Neuronal stem cell (in vitro differentiated cells): ENCODE data around the gene MPPED2.

ENCODE experiments used
- DNase-seq: peaks from one replicate; pipeline ENCODE4 v3.0.0-alpha.2; 2013; ENCODE audit warnings: low spot score
- H2AFZ ChIP-seq: one replicate; pipeline ENCODE4 v1.6.1; 2013; ENCODE audit warnings: mild to moderate bottlenecking, low read length, inconsistent platforms
- H2AK5ac ChIP-seq: 2 replicates; pipeline ENCODE4 v1.6.1; 2013; ENCODE audit warnings: low read depth, mild to moderate bottlenecking, inconsistent platforms, low read length, moderate library complexity, mixed read lengths
- H2BK120ac ChIP-seq: 2 replicates; pipeline ENCODE4 v1.6.1; 2013; ENCODE audit warnings: low read depth, mild to moderate bottlenecking, inconsistent platforms, low read length, moderate library complexity, mixed read lengths
- H2BK12ac ChIP-seq: one replicate; pipeline ENCODE4 v1.6.1; 2013; ENCODE audit warnings: low read length, inconsistent platforms
- H2BK15ac ChIP-seq: 2 replicates; pipeline ENCODE4 v1.6.1; 2013; ENCODE audit warnings: mild to moderate bottlenecking, low read length, inconsistent platforms, mixed read lengths
- H2BK5ac ChIP-seq: one replicate; pipeline ENCODE4 v1.6.1; 2013; ENCODE audit warnings: inconsistent platforms, mild to moderate bottlenecking, low read length, moderate library complexity
- H3K14ac ChIP-seq: one replicate; pipeline ENCODE4 v1.6.1; 2013; ENCODE audit warnings: low read length, inconsistent platforms
- H3K18ac ChIP-seq: 2 replicates; pipeline ENCODE4 v1.6.1; 2013; ENCODE audit warnings: low read length, inconsistent platforms
- H3K23ac ChIP-seq: 2 replicates; pipeline ENCODE4 v1.6.1; 2013; ENCODE audit warnings: low read depth, mild to moderate bottlenecking, mixed read lengths, low read length, inconsistent platforms; ENCODE audit not compliant: poor library complexity
- H3K27ac ChIP-seq: replicated peaks from 3 replicates; pipeline ENCODE4 v1.5.1; 2013; ENCODE audit warnings: low read length, inconsistent platforms
- H3K27me3 ChIP-seq, 3 experiments: 2 replicates each; pipeline ENCODE4 v1.6.1; 2013; ENCODE audit warnings: low read length in 3 of 3, mild to moderate bottlenecking in 2 of 3, inconsistent platforms in 1 of 3, low read depth in 1 of 3, mixed read lengths in 1 of 3, moderate library complexity in 1 of 3; ENCODE audit not compliant: control insufficient read depth in 3 of 3, insufficient read depth in 3 of 3
- H3K36me3 ChIP-seq, 2 donors: replicated peaks in 1 of 2; 2 replicates each; pipeline ENCODE4 v1.6.1; 2013; ENCODE audit warnings: low read length in 2 of 2; ENCODE audit not compliant: control insufficient read depth in 2 of 2, insufficient read depth in 2 of 2
- H3K4ac ChIP-seq: 2 replicates; pipeline ENCODE4 v1.6.1; 2013; ENCODE audit warnings: inconsistent platforms, mild to moderate bottlenecking, low read length, moderate library complexity
- H3K4me1 ChIP-seq, 2 donors: 1 replicate in 1 of 2; 2 replicates in 1 of 2; pipeline ENCODE4 v1.6.1; 2013; ENCODE audit warnings: low read length in 2 of 2, low read depth in 1 of 2; ENCODE audit not compliant: control insufficient read depth in 2 of 2, insufficient read depth in 1 of 2
- H3K4me2 ChIP-seq: one replicate; pipeline ENCODE4 v1.6.1; 2013; ENCODE audit warnings: mild to moderate bottlenecking, low read length, inconsistent platforms; ENCODE audit not compliant: insufficient read depth, poor library complexity, severe bottlenecking
- H3K4me3 ChIP-seq, 2 donors: 2 replicates each; pipeline ENCODE4 v1.5.1; 2013; ENCODE audit warnings: low read length in 2 of 2, mild to moderate bottlenecking in 2 of 2, inconsistent platforms in 1 of 2, moderate library complexity in 1 of 2
- H3K79me1 ChIP-seq: one replicate; pipeline ENCODE4 v1.6.1; 2013; ENCODE audit warnings: low read depth, mild to moderate bottlenecking, inconsistent platforms, low read length, moderate library complexity
- H3K9ac ChIP-seq: one replicate; pipeline ENCODE4 v1.6.1; 2013; ENCODE audit warnings: mild to moderate bottlenecking, low read depth, low read length, inconsistent platforms; ENCODE audit not compliant: poor library complexity
- H3K9me3 ChIP-seq, 2 donors: replicated peaks in 1 of 2; 2 replicates each; pipeline versions ENCODE3 to v1.6.1; 2013; ENCODE audit warnings: low read length in 2 of 2, mild to moderate bottlenecking in 2 of 2, inconsistent platforms in 1 of 2, low read depth in 1 of 2, mixed read lengths in 1 of 2, moderate library complexity in 1 of 2; ENCODE audit not compliant: control insufficient read depth in 2 of 2, insufficient read depth in 1 of 2
- H4K8ac ChIP-seq: one replicate; pipeline ENCODE4 v1.6.1; 2013; ENCODE audit warnings: low read depth, mild to moderate bottlenecking, inconsistent platforms, low read length, moderate library complexity
- H4K91ac ChIP-seq: one replicate; pipeline ENCODE4 v1.6.1; 2013; ENCODE audit warnings: low read length, low read depth, mild to moderate bottlenecking, inconsistent platforms; ENCODE audit not compliant: poor library complexity
- WGBS, 2 donors: extraction: QIAGEN DNeasy Blood & Tissue Kit; methylation state at CpG; one replicate each; pipeline ENCODE4 v1.1.7; 2013; ENCODE audit warnings: missing lambda C conversion rate in 2 of 2, mixed read lengths in 1 of 2; ENCODE audit not compliant: insufficient read length in 2 of 2, insufficient replicate concordance in 1 of 2; ENCODE audit errors: extremely low coverage in 2 of 2; 5-methylcytosine and 5-hydroxymethylcytosine counted together

MPPED2 gene

GRCh38 chr11:30538251-30538650 is 47.9 kb downstream of the MPPED2 start:
- no peak overlapping the region for H2BK15ac ChIP-seq
- H2BK5ac ChIP-seq: no peak overlapping the region
- H3K23ac ChIP-seq: no peak overlapping the region
- H3K4me2 ChIP-seq: no peak overlapping the region
- no peak overlapping the region for H2AFZ ChIP-seq
- H3K9ac ChIP-seq: no peak overlapping the region
- no peak overlapping the region for H3K4ac ChIP-seq
- H2BK120ac ChIP-seq: no peak overlapping the region
- H2AK5ac ChIP-seq: no peak overlapping the region
- no peak overlapping the region for H4K8ac ChIP-seq
- H3K14ac ChIP-seq: no peak overlapping the region
- H3K36me3 ChIP-seq: no peaks in the 10 kb centered on the region
- no peaks in the 10 kb centered on the region for H3K79me1 ChIP-seq
- H3K4me1 ChIP-seq: peaks cover 0 to 4% of the 10 kb centered on the region in 2 donors
- H3K9me3 ChIP-seq: no peaks in the 10 kb centered on the region
- H3K4me3 ChIP-seq: no peak overlapping the region
- no peak overlapping the region for H2BK12ac ChIP-seq
- H3K27me3 ChIP-seq: no peaks in the 10 kb centered on the region
- no peak for DNase-seq
- no peak overlapping the region for H3K27ac ChIP-seq
- H3K18ac ChIP-seq: no peak overlapping the region
- H4K91ac ChIP-seq: no peak overlapping the region

DNA sequence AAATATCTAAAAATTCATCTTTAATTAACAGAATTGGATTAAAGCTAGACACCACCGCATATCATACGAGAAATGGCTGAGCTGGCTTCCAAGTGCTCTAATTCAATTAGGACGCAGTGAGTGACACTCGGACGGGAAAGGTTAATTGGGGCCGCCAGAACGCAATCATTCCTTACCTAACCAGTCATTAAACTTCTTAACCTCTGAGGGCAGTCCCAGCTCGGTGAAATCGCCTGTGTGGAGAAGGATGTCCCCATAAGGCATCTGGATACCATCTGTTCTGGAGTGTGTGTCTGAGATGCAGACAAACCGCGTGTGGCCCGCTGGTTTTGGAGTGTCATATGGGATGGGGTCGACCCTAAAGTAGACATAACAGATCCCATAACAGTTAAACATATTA is 50.3 kb downstream of the MPPED2 start:
- no peak overlapping the region for H3K4ac ChIP-seq
- no peak overlapping the region for H3K4me2 ChIP-seq
- no peak overlapping the region for H4K91ac ChIP-seq
- H2BK5ac ChIP-seq: no peak overlapping the region
- no peak overlapping the region for H2AK5ac ChIP-seq
- H3K23ac ChIP-seq: no peak overlapping the region
- H2BK120ac ChIP-seq: no peak overlapping the region
- no peak overlapping the region for H2BK15ac ChIP-seq
- H3K18ac ChIP-seq: no peak overlapping the region
- DNase-seq: no peak
- H3K27ac ChIP-seq: no peak overlapping the region
- H3K14ac ChIP-seq: no peak overlapping the region
- H2AFZ ChIP-seq: no peak overlapping the region
- H3K27me3 ChIP-seq: no peaks in the 10 kb centered on the region
- no peak overlapping the region for H4K8ac ChIP-seq
- H3K36me3 ChIP-seq: no peaks in the 10 kb centered on the region
- no peak overlapping the region for H3K4me3 ChIP-seq
- no peak overlapping the region for H2BK12ac ChIP-seq
- H3K9ac ChIP-seq: no peak overlapping the region
- no CpG with 5 or more reads among the region's 13 CpGs for WGBS, 2 donors
- no peaks in the 10 kb centered on the region for H3K9me3 ChIP-seq
- peaks cover 0 to 4% of the 10 kb centered on the region in 2 donors for H3K4me1 ChIP-seq
- no peaks in the 10 kb centered on the region for H3K79me1 ChIP-seq

- no peak overlapping the region for H3K9ac ChIP-seq
- no peak for DNase-seq
- H3K4me1 ChIP-seq: peaks cover 0 to 4% of the 10 kb centered on the region in 2 donors
- no peak overlapping the region for H4K91ac ChIP-seq
- H3K18ac ChIP-seq: no peak overlapping the region
- H3K27ac ChIP-seq: no peak overlapping the region
- no peak overlapping the region for H3K14ac ChIP-seq
- H2BK12ac ChIP-seq: no peak overlapping the region
- H4K8ac ChIP-seq: no peak overlapping the region
- H2BK15ac ChIP-seq: no peak overlapping the region
- no peak overlapping the region for H2BK120ac ChIP-seq
- H3K36me3 ChIP-seq: no peaks in the 10 kb centered on the region
- no peak overlapping the region for H3K4me2 ChIP-seq
- no peak overlapping the region for H3K4me3 ChIP-seq
- no CpG with 5 or more reads among the region's 2 CpGs for WGBS, 2 donors
- no peak overlapping the region for H3K4ac ChIP-seq
- H2AFZ ChIP-seq: no peak overlapping the region
- no peaks in the 10 kb centered on the region for H3K79me1 ChIP-seq
- H2BK5ac ChIP-seq: no peak overlapping the region
- no peaks in the 10 kb centered on the region for H3K9me3 ChIP-seq
- no peak overlapping the region for H2AK5ac ChIP-seq
- H3K23ac ChIP-seq: no peak overlapping the region
- H3K27me3 ChIP-seq: no peaks in the 10 kb centered on the region
Measured at GRCh38 chr11:30533445-30533947, 52.7 kb downstream of the MPPED2 start.

DNA sequence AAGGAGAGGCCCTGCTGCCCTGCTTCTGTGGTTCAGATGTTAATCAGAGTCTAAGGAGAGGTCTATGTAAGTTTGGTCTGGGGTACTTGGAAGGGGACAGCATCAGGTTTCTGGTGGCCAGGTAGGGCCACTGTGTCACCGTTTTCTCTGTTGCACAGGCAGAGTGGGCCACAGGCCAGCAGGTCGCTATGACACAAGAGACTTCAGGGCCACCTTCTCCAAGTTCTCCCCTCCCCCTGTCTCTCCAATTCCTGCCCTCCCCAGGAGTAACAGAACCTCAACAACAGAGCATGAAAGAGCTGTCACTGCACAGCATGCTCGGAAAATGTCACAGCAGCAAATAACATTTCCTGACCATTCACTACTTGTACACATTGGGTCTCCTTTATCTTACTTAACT is 58.6 kb downstream of the MPPED2 start:
- Histone ChIP-seq H3K18ac (peak overlapping the region; percentile 16), H3K4ac (no peak overlapping the region), H3K36me3 (no peaks in the 10 kb centered on the region), H3K9ac (no peak overlapping the region), H4K91ac (no peak overlapping the region), H2AK5ac (no peak overlapping the region), H3K4me3 (no peak overlapping the region), H2AFZ (no peak overlapping the region), H3K4me1 (peaks cover 0 to 1% of the 10 kb centered on the region in 2 donors), H4K8ac (no peak overlapping the region), H2BK12ac (no peak overlapping the region), H3K23ac (no peak overlapping the region), H2BK5ac (no peak overlapping the region), H2BK120ac (no peak overlapping the region), H3K79me1 (no peaks in the 10 kb centered on the region), H3K9me3 (no peaks in the 10 kb centered on the region), H3K4me2 (no peak overlapping the region), H3K27me3 (no peaks in the 10 kb centered on the region), H2BK15ac (no peak overlapping the region), H3K27ac (no peak overlapping the region), H3K14ac (no peak overlapping the region)
- no CpG with 5 or more reads among the region's 3 CpGs for WGBS, 2 donors
- DNase-seq: no peak
